GM21423 (cell line): ENCODE measurements around the gene SULT1B1.

Experiments
- ATAC-seq: cut with Tn5 transposase; IDR thresholded peaks from one replicate; pipeline ENCODE4 v1.9.1; 2021; ENCODE audit warnings: mild to moderate bottlenecking, moderate library complexity; ENCODE audit not compliant: unreplicated experiment

The SULT1B1 gene

GRCh38 chr4:69701696-69702095, 58.7 kb downstream of the SULT1B1 start:
- ATAC-seq, result no peak

GRCh38 chr4:69697536-69698242, 62.7 kb downstream of the SULT1B1 start:
- ATAC-seq, result no peak

GRCh38 chr4:69689599-69689998, 70.8 kb downstream of the SULT1B1 start:
- peak; percentile 74 for ATAC-seq

GRCh38 chr4:69684804-69685203, 75.6 kb downstream of the SULT1B1 start:
- ATAC-seq, result no peak
